SU-DHL-6 (cell line): Measurements from ENCODE around the gene PAH.

Source experiments
- H2AFZ ChIP-seq: fragments of 200-600 bp; sonication (generic); 2 replicates; pipeline ENCODE4 v1.6.1; 2014; ENCODE audit warnings: low read depth, mild to moderate bottlenecking, moderate library complexity, mixed read lengths, antibody characterized with exemption, low read length; ENCODE audit not compliant: severe bottlenecking
- H3F3A ChIP-seq: fragments of 200-600 bp; shearing (Covaris generic); 2 replicates; pipeline ENCODE4 v1.6.0; 2016; ENCODE audit warnings: antibody characterized with exemption, mild to moderate bottlenecking; ENCODE audit not compliant: insufficient read depth
- H3K27ac ChIP-seq: fragments of 200-600 bp; sonication (generic); 2 replicates; pipeline ENCODE4 v1.5.1; 2016; ENCODE audit warnings: low read depth, mild to moderate bottlenecking, low read length, moderate library complexity, mixed read lengths
- H3K27me3 ChIP-seq: fragments of 200-600 bp; sonication (generic), shearing (Covaris generic); 2 replicates; pipeline ENCODE4 v1.6.0; 2014; ENCODE audit warnings: mild to moderate bottlenecking, low read length
- H3K36me3 ChIP-seq: fragments of 200-600 bp; sonication (generic); 2 replicates; pipeline ENCODE4 v1.6.1; 2014; ENCODE audit warnings: mild to moderate bottlenecking, low read length, mixed read lengths
- H3K4me2 ChIP-seq: fragments of 300-600, 200-600 bp; shearing (Covaris generic), sonication (generic); 2 replicates; pipeline ENCODE4 v1.6.0; 2014; ENCODE audit warnings: low read length, low read depth, mild to moderate bottlenecking; ENCODE audit not compliant: poor library complexity, severe bottlenecking
- H3K4me3 ChIP-seq: fragments of 200-600 bp; sonication (generic); 2 replicates; pipeline ENCODE4 v1.5.1; 2014; ENCODE audit warnings: antibody characterized with exemption, low read length, mild to moderate bottlenecking, mixed read lengths; ENCODE audit not compliant: insufficient read depth, poor library complexity, severe bottlenecking
- H3K79me2 ChIP-seq: fragments of 200-600 bp; sonication (generic); 2 replicates; pipeline ENCODE4 v1.6.1; 2014; ENCODE audit warnings: mild to moderate bottlenecking, low read length, moderate library complexity; ENCODE audit not compliant: insufficient read depth
- H3K9ac ChIP-seq: fragments of 200-600 bp; sonication (generic); 2 replicates; pipeline ENCODE4 v1.7.0; 2014; ENCODE audit warnings: mild to moderate bottlenecking, low read length
- H3K9me2 ChIP-seq: fragments of 200-600 bp; sonication (generic); replicated peaks from 2 replicates; pipeline ENCODE4 v1.6.1; 2014; ENCODE audit warnings: low read length; ENCODE audit not compliant: insufficient read depth
- H3K9me3 ChIP-seq: fragments of 200-600 bp; sonication (generic); 2 replicates; pipeline ENCODE4 v1.6.1; 2014; ENCODE audit warnings: low read length, mixed read lengths; ENCODE audit not compliant: insufficient read depth
- H4K20me1 ChIP-seq: fragments of 200-600 bp; sonication (generic); 2 replicates; pipeline ENCODE4 v1.6.1; 2014; ENCODE audit warnings: low read depth, mild to moderate bottlenecking, antibody characterized with exemption, low read length, moderate library complexity, mixed read lengths
- EZH2phosphoT487 ChIP-seq: fragments of 200-600 bp; sonication (generic), shearing (Covaris generic); conservative IDR thresholded peaks from 2 replicates; pipeline ENCODE4 v1.6.1; 2018; ENCODE audit warnings: mild to moderate bottlenecking, antibody characterized with exemption, low read length, moderate library complexity, mixed read lengths
- TF ChIP-seq, protein P1 (sequence below): fragments of 200-600 bp; sonication (generic); IDR thresholded peaks from one replicate; pipeline ENCODE4 v1.5.1; 2017; ENCODE audit warnings: antibody characterized with exemption, mild to moderate bottlenecking, low read length, moderate library complexity; ENCODE audit not compliant: insufficient read depth, poor library complexity, severe bottlenecking

PAH gene

DNA sequence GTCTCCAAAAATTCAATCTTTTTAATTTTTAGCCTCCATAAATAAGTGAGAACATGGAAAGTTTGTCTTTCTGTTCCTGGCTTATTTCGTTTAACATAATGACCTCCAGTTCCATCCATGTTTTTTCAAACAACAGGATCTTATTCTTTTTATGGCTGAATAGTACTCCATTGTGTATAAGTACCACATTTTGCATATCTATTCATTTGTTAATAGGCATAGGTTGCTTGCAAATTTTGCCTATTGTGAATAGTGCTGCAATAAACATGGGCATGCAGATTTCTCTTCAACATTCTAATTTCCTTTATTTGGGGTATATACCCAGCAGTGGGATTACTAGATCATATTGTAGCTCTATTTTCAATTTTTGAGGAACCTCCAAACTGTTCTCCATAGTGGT is 16.1 kb upstream of the PAH start:
- no peak overlapping the region for H3K9ac ChIP-seq
- H4K20me1 ChIP-seq: no peaks in the 10 kb centered on the region
- H3K9me2 ChIP-seq: no peaks in the 10 kb centered on the region
- TF ChIP-seq, protein P1, sequence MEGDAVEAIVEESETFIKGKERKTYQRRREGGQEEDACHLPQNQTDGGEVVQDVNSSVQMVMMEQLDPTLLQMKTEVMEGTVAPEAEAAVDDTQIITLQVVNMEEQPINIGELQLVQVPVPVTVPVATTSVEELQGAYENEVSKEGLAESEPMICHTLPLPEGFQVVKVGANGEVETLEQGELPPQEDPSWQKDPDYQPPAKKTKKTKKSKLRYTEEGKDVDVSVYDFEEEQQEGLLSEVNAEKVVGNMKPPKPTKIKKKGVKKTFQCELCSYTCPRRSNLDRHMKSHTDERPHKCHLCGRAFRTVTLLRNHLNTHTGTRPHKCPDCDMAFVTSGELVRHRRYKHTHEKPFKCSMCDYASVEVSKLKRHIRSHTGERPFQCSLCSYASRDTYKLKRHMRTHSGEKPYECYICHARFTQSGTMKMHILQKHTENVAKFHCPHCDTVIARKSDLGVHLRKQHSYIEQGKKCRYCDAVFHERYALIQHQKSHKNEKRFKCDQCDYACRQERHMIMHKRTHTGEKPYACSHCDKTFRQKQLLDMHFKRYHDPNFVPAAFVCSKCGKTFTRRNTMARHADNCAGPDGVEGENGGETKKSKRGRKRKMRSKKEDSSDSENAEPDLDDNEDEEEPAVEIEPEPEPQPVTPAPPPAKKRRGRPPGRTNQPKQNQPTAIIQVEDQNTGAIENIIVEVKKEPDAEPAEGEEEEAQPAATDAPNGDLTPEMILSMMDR: no peak
- no peak for TF ChIP-seq EZH2phosphoT487
- H3K36me3 ChIP-seq: no peaks in the 10 kb centered on the region
- no peak overlapping the region for H3K4me3 ChIP-seq
- H3K27me3 ChIP-seq: no peaks in the 10 kb centered on the region
- no peaks in the 10 kb centered on the region for H3K9me3 ChIP-seq
- H2AFZ ChIP-seq: no peak overlapping the region
- H3K4me2 ChIP-seq: no peak overlapping the region
- no peaks in the 10 kb centered on the region for H3K79me2 ChIP-seq
- H3F3A ChIP-seq: no peaks in the 10 kb centered on the region
- H3K27ac ChIP-seq: no peak overlapping the region

DNA sequence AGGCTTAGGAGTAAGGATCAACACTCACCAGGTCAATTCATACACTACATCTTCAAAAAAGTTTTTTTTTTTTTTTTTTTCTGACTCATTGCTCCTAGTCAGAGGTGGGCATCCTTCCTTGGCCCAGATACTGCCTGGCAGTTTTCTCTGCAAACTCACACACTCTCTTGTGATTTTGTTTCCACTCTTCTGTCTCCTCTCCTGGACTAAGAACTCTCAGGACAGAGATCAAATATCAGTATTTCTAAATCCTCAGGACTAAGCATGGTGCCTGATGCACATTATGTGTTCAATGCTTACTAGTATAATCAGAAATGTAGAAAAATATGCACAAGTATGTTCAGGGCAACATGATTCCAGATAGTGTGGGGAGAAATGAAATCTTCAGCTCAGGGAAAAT is 10.2 kb upstream of the PAH start:
- no peaks in the 10 kb centered on the region for H3K9me3 ChIP-seq
- H3K4me2 ChIP-seq: no peak overlapping the region
- H3F3A ChIP-seq: no peaks in the 10 kb centered on the region
- H3K4me3 ChIP-seq: no peak overlapping the region
- no peak for TF ChIP-seq EZH2phosphoT487
- TF ChIP-seq, protein P1: no peak
- no peaks in the 10 kb centered on the region for H3K79me2 ChIP-seq
- H3K9ac ChIP-seq: no peak overlapping the region
- no peak overlapping the region for H3K27ac ChIP-seq
- no peak overlapping the region for H2AFZ ChIP-seq
- H3K36me3 ChIP-seq: no peaks in the 10 kb centered on the region
- H3K27me3 ChIP-seq: no peaks in the 10 kb centered on the region
- H4K20me1 ChIP-seq: no peaks in the 10 kb centered on the region
- no peaks in the 10 kb centered on the region for H3K9me2 ChIP-seq

DNA sequence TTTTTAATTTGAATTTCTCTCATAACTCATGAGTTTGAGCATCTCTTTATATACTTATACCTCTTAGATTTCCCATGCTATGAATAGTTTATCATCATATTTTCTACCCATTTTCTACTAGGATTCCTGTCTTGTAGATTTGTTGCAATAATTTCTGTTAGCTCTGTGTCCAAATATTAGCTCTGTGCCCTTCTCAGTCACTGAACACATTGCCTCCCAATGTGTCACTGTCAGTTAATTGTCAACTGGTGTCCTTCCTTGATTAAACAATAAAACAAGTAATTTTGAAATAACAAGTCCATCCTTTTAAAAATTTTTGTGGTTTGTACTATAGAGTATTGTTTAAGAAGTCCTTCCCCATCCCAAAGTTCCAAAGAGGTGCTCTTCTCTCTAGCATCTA is 4.2 kb upstream of the PAH start:
- Histone ChIP-seq H3K79me2 (no peaks in the 10 kb centered on the region), H3K27me3 (no peaks in the 10 kb centered on the region), H3K4me3 (no peak overlapping the region), H3F3A (no peaks in the 10 kb centered on the region), H3K9me3 (no peaks in the 10 kb centered on the region), H3K9me2 (no peaks in the 10 kb centered on the region), H2AFZ (no peak overlapping the region), H3K27ac (no peak overlapping the region), H3K9ac (no peak overlapping the region), H3K4me2 (no peak overlapping the region), H4K20me1 (no peaks in the 10 kb centered on the region), H3K36me3 (no peaks in the 10 kb centered on the region)
- TF ChIP-seq EZH2phosphoT487: no peak
- TF ChIP-seq, protein P1: no peak

DNA sequence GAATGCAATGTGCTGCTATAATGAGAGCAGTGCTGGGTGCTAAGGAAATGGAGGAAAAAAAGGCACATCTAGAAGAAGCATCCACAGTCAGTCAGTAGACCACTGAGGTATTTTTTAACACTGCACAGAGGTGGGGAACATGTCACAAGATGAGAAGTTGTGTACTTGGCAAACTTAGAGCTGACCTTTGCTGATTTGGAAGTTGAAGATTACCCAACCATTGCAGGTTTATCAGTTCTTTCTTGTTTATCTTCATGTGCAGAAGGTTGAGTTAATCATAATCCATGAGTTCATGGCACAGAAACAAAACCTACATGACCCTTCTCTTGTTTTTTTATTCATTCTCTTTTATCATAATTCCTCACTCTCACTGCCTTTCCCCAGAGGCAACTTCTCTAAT is 3.2 kb upstream of the PAH start:
- no peak for TF ChIP-seq EZH2phosphoT487
- TF ChIP-seq, protein P1: no peak
- no peak overlapping the region for H3K9ac ChIP-seq
- H2AFZ ChIP-seq: no peak overlapping the region
- no peaks in the 10 kb centered on the region for H3K9me3 ChIP-seq
- no peak overlapping the region for H3K4me2 ChIP-seq
- no peaks in the 10 kb centered on the region for H3K79me2 ChIP-seq
- no peaks in the 10 kb centered on the region for H3K27me3 ChIP-seq
- no peaks in the 10 kb centered on the region for H4K20me1 ChIP-seq
- no peaks in the 10 kb centered on the region for H3K9me2 ChIP-seq
- H3K27ac ChIP-seq: no peak overlapping the region
- H3F3A ChIP-seq: no peaks in the 10 kb centered on the region
- H3K4me3 ChIP-seq: no peak overlapping the region
- no peaks in the 10 kb centered on the region for H3K36me3 ChIP-seq
